Measurements from ENCODE around the gene PSMB7.
"Not testable (repeated sequence)": the region's sequence is repeated elsewhere in the genome, so short reads cannot be mapped to it uniquely, and the experiment has no call there.

PSMB7 gene

GRCh38 chr9:124442379-124442778, 27.1 kb upstream of the PSMB7 start:
- no peak for DNase-seq

DNA sequence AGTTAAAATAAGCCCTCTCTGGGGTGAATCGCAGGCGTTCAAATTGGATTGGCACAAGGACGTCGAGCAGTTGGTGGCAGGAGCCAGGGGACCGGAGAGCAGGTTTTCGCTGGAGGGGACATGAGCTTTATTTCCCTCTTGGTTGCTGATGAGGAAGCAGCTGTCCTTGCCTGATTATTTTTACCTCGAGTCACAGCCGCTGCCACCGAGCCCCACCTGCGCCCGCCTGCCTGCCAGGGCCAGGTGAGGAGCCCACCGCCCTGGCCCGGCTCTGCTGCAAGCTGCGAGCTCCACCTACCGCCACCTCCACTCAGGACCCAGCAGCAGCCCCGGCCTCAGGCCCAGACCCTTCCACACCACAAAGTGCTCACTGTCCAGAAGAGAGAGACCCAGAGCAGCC, 26.0 kb upstream of the PSMB7 start:
- DNase-seq, result no peak

DNA sequence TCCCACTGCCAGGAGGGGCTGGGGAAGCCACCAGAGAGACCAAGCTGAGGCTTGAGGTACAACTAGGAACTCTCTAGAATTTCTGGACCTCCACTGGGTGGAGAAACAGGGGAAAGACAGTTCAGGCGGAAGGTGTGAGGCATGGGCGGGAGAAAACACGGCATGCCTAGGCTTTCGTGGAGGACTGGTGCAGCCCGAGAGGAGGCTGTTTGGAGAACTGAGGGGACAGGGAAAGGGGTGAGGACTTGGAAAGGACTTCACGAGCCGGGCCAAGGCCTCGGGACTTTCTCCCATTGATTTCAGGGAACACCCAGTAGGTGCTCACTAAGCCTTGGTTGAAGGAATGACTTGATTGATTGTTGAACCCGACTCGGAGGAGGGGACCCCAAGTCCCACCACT, 25.5 kb upstream of the PSMB7 start:
- no peak for DNase-seq

DNA sequence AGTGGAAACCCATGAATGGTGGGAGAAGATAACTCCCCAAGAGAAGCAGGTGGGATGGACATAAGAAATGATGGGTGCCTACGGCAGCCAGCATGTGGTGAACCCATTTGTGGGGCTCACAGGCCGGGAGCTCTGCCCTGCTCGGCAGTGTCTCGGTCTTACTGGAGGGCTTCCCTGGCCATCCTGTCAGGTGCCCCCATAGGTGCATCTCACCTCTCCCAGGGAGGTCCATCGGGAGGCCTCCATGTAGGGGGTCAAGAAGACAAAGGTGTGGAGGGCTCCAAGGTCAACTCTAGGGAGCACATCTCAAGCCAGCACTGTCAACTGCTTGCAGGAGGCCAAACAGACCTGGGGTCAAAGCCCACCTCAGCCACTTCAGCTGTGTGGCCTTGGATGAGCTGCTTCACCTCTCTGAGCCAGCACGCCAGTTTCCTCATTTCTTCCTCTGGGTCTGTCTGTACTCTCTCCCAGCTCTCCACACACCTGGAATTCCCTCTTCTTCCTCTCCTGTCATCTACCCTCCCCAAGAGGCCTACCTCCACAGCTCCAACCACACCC, 24.5 kb upstream of the PSMB7 start:
- no peak for DNase-seq

DNA sequence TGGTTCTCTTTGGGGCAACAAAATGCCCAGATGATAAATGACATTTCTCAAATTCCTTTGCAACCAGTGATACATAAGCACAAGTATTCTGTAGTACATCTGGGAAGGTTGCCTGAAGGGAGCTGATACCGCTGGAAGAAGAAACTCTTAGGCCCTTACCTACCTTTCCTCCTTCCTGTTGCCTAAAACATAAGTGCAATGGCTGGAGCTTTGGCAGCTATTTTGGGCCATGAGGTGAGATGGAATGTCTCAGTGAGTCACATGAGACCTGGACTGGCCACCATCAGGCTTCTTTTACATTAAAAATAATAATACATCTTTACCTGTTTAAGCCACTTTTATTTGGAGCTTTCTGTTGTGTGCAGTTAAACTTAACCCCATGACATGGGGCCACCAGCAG, 23.8 kb upstream of the PSMB7 start:
- no peak for DNase-seq

- no peak for DNase-seq
Observed at GRCh38 chr9:124438091-124438490, 22.8 kb upstream of the PSMB7 start.

DNA sequence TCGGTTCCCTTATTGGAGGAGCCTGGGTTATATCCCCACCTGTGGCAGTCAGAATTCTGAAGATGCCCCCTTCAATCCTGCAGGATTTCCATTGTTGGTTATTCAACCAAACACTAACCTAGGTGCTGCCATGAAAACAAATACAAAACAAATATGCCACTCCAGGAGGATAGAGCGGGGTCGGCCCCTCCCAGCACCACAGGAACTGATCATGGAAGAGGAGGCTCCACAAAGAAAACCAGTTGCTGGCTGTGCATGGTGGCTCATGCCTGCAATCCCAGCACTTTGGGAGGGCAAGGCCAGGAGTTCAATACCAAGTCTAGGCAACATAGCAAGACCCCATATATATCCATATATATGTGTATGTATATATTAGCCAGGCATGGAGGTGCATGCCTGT, 21.8 kb upstream of the PSMB7 start:
- no peak for DNase-seq

DNA sequence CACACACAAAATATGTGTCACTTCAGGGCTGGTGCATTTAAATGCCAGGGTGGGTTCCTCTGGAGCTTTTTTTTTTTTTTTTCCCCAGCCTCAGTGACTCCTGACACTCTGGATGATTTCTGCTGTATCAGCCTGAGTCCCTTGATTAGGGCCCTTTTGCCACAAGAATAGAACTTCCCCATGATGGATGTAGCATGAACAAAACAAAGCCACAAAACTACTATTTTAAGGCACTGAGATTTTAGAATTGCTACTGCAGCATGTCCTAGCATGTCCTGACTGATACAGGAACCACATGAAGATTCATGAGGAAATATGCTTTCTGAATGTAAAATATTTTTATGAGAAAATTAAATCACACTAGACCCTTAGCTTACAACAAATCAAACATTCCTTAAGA, 21.1 kb upstream of the PSMB7 start:
- DNase-seq, result no peak

- DNase-seq, result no peak
Observed at GRCh38 chr9:124429530-124429867, 14.3 kb upstream of the PSMB7 start.

DNA sequence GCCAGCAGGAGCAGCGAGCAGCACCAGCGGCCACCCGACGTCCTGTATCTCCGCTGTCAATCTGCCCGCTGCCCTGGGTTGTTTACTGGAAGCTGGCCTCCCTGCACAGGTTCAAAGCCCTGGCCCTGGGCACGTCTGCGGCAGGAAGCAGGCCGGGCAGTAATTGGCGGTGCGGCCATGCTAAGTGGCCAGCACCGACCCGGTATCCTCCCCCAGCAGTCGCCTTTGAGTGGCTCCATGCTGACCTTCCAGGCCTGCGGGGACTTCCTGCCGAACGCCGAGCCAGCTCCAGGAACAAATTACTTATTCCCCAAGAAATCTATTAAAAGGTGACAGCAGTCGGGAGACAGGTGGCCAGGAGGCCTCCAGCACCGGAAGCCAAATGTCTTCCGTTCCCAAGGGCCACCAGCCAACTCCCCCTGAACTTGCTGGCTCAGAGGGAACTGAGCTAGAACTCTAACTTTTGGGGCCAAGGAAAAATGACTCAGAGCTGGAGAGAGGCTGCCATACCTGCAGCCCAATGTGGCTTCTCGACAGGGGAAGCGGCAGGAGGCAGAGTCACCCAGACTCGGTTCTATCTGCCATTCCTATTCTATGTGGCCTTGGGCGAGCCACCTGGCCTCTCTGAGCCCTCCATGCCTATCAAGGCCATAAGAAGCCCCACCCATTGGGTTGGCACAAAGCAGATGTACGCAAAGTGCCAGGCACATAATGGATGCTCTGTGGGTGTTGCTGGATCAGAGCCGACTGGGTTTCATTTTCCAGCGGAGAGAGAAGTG, 13.7 kb upstream of the PSMB7 start:
- DNase-seq, result no peak

DNA sequence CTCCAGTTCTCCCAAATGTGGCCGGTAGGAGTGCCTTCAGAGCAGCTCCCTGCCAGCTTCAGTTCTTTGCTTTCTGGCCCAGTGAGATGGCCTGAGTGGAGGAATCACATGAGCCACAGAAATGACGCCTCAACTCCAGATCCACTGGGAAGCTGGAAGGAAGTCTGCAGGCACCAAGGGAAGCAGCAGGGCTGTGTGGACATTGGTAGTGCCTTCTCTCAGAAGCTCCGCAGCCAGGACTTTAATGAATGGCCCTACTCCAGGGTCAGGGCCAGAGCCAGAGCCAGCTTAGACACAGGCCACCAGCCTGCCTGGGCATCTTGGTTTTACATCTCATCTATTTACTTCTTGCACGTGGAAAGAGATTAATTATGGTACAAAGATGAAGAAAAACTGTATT, 12.0 kb upstream of the PSMB7 start:
- no peak for DNase-seq

DNA sequence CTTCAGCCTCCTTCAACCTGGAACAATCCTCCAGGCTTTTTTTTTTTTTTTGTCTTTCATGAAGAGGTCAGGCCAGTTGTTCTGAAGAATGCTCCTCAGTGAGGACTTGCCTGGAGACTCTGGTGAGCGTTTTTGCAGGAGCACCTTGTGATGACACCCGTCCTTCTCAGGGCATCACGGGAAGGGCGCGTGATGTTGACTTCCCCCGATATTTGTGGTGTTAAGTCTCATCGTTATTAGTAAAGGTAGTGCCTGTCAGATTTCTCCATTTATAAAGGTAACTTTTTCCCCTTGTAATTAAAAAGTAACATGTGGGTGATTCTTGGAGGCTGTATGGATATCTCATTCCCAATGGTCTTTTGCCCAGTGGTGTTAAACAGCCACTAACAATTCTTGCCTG, 11.1 kb upstream of the PSMB7 start:
- DNase-seq, result no peak

GRCh38 chr9:124425733-124426132, 10.5 kb upstream of the PSMB7 start:
- DNase-seq, result not testable (repeated sequence)

DNA sequence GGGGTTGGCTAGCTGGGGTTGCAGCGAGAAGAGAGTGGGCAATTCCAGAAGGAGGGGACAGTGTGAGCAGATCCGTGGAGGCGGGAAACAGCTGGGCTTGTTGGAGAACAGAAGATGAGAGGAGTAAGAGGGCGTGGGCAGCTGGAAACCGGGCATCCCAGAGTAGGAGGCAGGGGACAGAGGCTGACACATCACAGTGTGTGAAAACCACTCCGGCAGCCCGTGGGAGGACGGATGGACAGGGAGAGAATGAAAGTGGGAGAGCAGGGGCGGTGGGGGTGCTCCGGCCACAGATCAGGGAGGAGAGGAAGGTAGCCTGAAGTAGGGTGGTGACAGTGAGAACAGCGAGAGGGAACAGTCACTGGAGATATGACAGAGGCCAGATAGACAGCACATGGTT, 8.3 kb upstream of the PSMB7 start:
- DNase-seq, result no peak

DNA sequence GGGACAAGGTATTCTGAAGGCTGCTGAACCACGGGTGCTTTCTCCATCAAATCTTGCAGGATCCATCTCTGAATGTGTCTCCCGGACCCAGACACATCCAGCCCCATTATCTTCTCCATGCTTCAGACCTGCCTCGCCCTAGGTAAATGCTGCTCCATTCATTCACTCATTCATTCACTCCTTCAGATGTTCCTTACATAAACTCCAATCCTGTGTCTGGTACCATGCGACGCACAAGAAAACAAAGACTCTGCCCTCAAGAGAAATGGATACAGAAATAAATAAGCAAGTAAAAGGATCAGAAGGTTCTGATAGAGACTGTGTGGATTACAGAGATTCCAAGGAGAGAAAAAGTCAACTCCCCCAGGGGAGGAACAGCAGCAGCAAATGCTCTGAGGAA, 7.9 kb upstream of the PSMB7 start:
- no peak for DNase-seq

DNA sequence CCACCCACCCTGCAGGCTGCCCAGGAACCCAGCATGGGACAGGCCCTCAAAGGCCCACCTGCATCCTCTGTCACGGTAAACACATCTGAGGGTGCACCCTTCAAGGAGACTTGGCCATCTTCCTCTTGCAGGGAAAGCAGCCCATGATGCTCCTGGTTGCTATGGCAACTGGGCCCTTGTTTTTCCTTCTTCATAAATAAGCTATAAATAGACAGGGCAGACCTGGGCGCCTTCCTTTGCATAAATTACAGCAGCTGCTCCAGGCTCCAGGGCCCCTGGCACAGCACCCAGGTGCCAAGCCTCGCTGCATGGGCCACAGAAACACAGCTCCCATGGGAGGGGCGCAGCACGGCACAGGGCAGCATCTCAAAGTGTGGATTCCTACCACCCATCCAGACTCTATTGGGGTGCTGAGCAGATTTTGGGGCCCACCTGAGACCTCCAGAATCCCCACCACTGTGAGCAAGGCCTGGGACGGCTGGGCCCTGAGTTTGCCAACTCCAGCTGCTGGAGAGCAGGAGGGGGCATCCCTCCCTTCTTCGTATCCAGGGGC, 5.8 kb upstream of the PSMB7 start:
- peak; percentile 14 for DNase-seq

DNA sequence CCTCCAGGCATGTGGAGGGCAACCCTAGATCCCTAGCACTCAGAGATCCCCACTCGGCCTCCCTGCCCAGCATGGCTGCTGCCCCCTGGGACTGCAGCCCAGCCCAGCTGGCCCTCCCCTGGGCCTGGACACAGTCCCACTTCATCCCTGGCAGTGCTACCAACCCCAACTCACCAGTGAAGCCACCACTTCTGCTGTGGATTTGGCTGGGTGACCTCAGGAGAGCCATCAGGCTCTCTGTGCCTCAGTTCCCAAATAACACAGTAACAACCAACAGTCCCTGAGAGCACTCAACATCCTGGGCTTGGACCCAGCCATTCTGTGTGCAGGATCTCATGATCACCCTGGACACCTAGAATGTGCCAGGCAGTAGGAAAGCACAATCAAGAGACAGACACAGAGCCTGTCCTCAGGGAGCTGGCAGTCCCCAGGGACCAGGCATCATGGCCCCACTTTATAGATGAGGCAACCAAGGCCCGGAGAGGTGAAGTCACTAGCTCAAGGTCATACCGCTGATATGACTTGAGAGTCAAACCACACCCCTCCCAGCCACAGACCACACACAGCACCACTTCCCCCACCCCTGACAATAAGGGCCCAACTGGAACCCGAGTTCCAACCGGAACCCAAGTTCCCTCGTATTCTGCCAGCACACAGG, 4.7 kb upstream of the PSMB7 start:
- DNase-seq, result no peak

DNA sequence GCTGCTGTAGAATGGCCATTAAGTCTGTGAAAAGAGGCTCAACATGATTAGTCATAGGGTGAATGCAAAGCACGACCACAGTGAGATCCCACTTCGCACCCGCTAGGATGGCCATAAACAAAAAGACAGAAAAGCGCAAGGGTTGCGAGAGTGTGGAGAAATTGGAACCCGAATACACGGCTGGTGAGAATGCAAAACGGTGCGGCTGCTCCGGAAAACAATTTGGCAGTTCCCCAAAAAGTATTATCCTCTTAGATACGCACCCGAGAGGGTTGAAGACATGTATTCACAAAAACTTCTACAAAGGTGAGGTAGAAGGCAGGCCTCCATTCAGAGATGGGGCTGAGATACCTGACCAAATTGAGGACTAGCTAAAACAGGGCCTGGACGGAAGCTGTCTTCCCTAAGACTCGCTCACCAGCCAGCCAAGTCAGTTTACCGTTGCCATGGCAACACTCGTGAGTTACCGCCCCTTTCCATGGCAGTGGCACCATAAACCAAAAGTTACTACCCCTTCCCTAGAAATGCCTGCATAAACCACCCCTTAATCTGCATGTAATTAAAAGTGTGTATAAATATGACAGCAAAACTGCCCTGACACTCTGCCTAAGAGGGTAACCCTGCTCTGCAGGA, 726 bp upstream of the PSMB7 start:
- DNase-seq, result no peak

- DNase-seq, result no peak
Observed at GRCh38 chr9:124414612-124415011, 630 bp downstream of the PSMB7 start.

- no peak for DNase-seq
Observed at GRCh38 chr9:124412228-124412575, 3.0 kb downstream of the PSMB7 start.

- DNase-seq, result no peak
Observed at GRCh38 chr9:124411514-124412227, 3.6 kb downstream of the PSMB7 start.

GRCh38 chr9:124410321-124410913, 4.8 kb downstream of the PSMB7 start:
- DNase-seq, result no peak

DNA sequence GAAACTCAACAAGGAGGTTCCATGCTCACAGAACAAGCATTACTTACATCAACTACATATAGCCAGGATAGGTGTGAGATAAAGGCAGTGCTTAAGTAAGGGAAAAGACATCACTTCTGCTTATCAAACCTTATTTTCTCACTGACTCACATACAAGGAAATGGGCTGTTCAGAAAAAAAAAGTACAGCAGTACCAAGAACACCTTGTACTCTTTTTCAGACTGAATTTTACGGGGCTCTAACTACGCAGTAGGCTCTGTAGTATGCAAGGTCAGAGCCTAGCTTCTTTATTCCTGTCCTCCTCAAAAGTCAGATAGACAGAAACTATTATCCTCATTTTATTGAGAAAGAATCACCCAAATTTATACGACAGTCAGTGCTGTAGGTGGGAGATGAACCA, 5.8 kb downstream of the PSMB7 start:
- DNase-seq, result no peak

All from NCI-H510A treated with DMSO at 0.1 percent for 48 hours (cell line).